Smooth muscle cell (in vitro differentiated cells): Measurements from ENCODE around the gene MXD1. TPM values are rescaled to one million over a fixed set of nuclear protein-coding genes. Genes with fewer than 3 reads are reported as not detected.

Source experiments
- DNase-seq: peaks from one replicate; lab custom pipeline; 2025; ENCODE audit not compliant: unreplicated experiment; lab: John Stamatoyannopoulos, UW
- H2AFZ ChIP-seq: fragments of 200-600 bp; sonication (generic); 2 replicates; pipeline ENCODE4 v1.6.0; 2016; ENCODE audit warnings: antibody characterized with exemption, low read depth, mild to moderate bottlenecking
- H3F3A ChIP-seq: fragments of 200-600 bp; sonication (generic); 2 replicates; pipeline ENCODE4 v1.6.0; 2017; ENCODE audit warnings: antibody characterized with exemption, low read depth
- H3K27ac ChIP-seq: fragments of 200-600 bp; sonication (generic); 2 replicates; pipeline ENCODE4 v1.5.1; 2016; ENCODE audit warnings: low read depth, mild to moderate bottlenecking
- H3K27me3 ChIP-seq: fragments of 200-600 bp; sonication (generic); 2 replicates; pipeline ENCODE4 v1.6.1; 2016; ENCODE audit warnings: low read depth, mild to moderate bottlenecking
- H3K36me3 ChIP-seq: fragments of 200-600 bp; sonication (generic); 2 replicates; pipeline ENCODE4 v1.5.1; 2016; ENCODE audit warnings: low read depth
- H3K4me1 ChIP-seq: fragments of 200-600 bp; sonication (generic); 2 replicates; pipeline ENCODE4 v1.5.1; 2016; ENCODE audit warnings: low read depth
- H3K4me2 ChIP-seq: fragments of 200-600 bp; sonication (generic); 2 replicates; pipeline ENCODE4 v1.6.0; 2016; ENCODE audit warnings: mild to moderate bottlenecking
- H3K4me3 ChIP-seq: fragments of 200-600 bp; sonication (generic); 2 replicates; pipeline ENCODE4 v1.5.1; 2016; ENCODE audit warnings: mild to moderate bottlenecking
- H3K79me2 ChIP-seq: fragments of 200-600 bp; sonication (generic); 2 replicates; pipeline ENCODE4 v1.6.0; 2016; ENCODE audit warnings: low read depth, mild to moderate bottlenecking
- H3K9ac ChIP-seq: fragments of 200-600 bp; sonication (generic); 2 replicates; pipeline ENCODE4 v1.6.0; 2016; ENCODE audit warnings: low read depth
- H3K9me3 ChIP-seq: fragments of 200-600 bp; sonication (generic); replicated peaks from 2 replicates; pipeline ENCODE4 v1.5.1; 2016; ENCODE audit warnings: low read depth
- H4K20me1 ChIP-seq: fragments of 200-600 bp; sonication (generic); 2 replicates; pipeline ENCODE4 v1.6.0; 2016; ENCODE audit warnings: low read depth
- CTCF ChIP-seq: fragments of 200-600 bp; sonication (generic); IDR thresholded peaks from 2 replicates; pipeline ENCODE4 v1.5.1; 2017; ENCODE audit warnings: borderline replicate concordance, mild to moderate bottlenecking, antibody characterized with exemption; ENCODE audit not compliant: insufficient read depth, poor library complexity, severe bottlenecking
- WGBS: methylation state at CpG from one replicate; pipeline ENCODE4 v1.1.7; 2016; ENCODE audit warnings: low lambda C conversion rate; 5-methylcytosine and 5-hydroxymethylcytosine counted together
- polyA plus RNA-seq: library from polyadenylated mRNA; unstranded; fragments of >200 nt; fragmentation: Nextera tagmentation; extraction: Ambion mirVana; gene quantifications from 2 replicates; pipeline ENCODE4 v1.2.1, GENCODE V29; 2016
- total RNA-seq: library from RNA; depleted of rRNA; stranded (reverse); fragments of >200 nt; gene quantifications from 2 replicates; pipeline ENCODE4 v1.2.3, GENCODE V29; 2014

MXD1 gene
- total and polyA plus RNA-seq, 2 experiments from 2014 or later, result 7.9 to 10.2 TPM

- Histone ChIP-seq H3K4me2 (peak overlapping the region; percentile 50), H3K79me2 (no peaks in the 10 kb centered on the region), H3K9ac (peak overlapping the region; percentile 68)
Measured at GRCh38 chr2:69933839-69934613, 19.1 kb downstream of the MXD1 start.

GRCh38 chr2:69934614-69934908 is 19.7 kb downstream of the MXD1 start:
- Histone ChIP-seq H2AFZ (no peak overlapping the region), H4K20me1 (no peaks in the 10 kb centered on the region), H3K4me2 (peak overlapping the region; percentile 50), H3K36me3 (peaks cover 4% of the 10 kb centered on the region), H3K9me3 (no peaks in the 10 kb centered on the region), H3K4me3 (peak overlapping the region; percentile 10), H3K79me2 (no peaks in the 10 kb centered on the region), H3K4me1 (no peaks in the 10 kb centered on the region), H3F3A (peaks cover 13% of the 10 kb centered on the region), H3K27me3 (no peaks in the 10 kb centered on the region), H3K27ac (peak overlapping the region; percentile 93), H3K9ac (peak overlapping the region; percentile 69)
- 33% methylated on average over 1 of the region's 1 CpG for WGBS
- no peak for TF ChIP-seq CTCF
- DNase-seq, result no peak

More at GRCh38 chr2:69933839-69934613, 19.1 kb downstream of the MXD1 start:
- Histone ChIP-seq H3K27me3 (no peaks in the 10 kb centered on the region), H3K4me1 (no peaks in the 10 kb centered on the region), H4K20me1 (no peaks in the 10 kb centered on the region), H3K4me3 (peak overlapping the region; percentile 10), H3K36me3 (peaks cover 1% of the 10 kb centered on the region), H2AFZ (no peak overlapping the region), H3K9me3 (no peaks in the 10 kb centered on the region), H3K27ac (peak overlapping the region; percentile 93), H3F3A (peaks cover 13% of the 10 kb centered on the region)
- no peak for TF ChIP-seq CTCF
- WGBS, result 4% methylated on average over 4 of the region's 4 CpGs
- DNase-seq, result no peak

GRCh38 chr2:69935011-69935410 is 20.1 kb downstream of the MXD1 start:
- DNase-seq, result no peak
- no peak overlapping the region for H2AFZ ChIP-seq

More at GRCh38 chr2:69935011-69935410, 20.1 kb downstream of the MXD1 start:
- Histone ChIP-seq H4K20me1 (no peaks in the 10 kb centered on the region), H3K4me1 (peaks cover 3% of the 10 kb centered on the region), H3K4me2 (peak overlapping the region; percentile 50), H3K9ac (peak overlapping the region; percentile 69), H3K79me2 (no peaks in the 10 kb centered on the region), H3K27me3 (no peaks in the 10 kb centered on the region), H3K4me3 (peak overlapping the region; percentile 10), H3K27ac (peak overlapping the region; percentile 93), H3F3A (peaks cover 13% of the 10 kb centered on the region), H3K36me3 (peaks cover 4% of the 10 kb centered on the region), H3K9me3 (no peaks in the 10 kb centered on the region)
- TF ChIP-seq CTCF, result no peak
- WGBS, result over 99% methylated on average over 5 of the region's 5 CpGs
